NOMO-1 treated with dmso at 0.1 percent for 144 hours (cell line): ENCODE results near the gene TMEM161A.

Source experiments
- DNase-seq: peaks from one replicate; lab custom pipeline; 2025; ENCODE audit not compliant: unreplicated experiment; lab: John Stamatoyannopoulos, UW

TMEM161A gene

DNA sequence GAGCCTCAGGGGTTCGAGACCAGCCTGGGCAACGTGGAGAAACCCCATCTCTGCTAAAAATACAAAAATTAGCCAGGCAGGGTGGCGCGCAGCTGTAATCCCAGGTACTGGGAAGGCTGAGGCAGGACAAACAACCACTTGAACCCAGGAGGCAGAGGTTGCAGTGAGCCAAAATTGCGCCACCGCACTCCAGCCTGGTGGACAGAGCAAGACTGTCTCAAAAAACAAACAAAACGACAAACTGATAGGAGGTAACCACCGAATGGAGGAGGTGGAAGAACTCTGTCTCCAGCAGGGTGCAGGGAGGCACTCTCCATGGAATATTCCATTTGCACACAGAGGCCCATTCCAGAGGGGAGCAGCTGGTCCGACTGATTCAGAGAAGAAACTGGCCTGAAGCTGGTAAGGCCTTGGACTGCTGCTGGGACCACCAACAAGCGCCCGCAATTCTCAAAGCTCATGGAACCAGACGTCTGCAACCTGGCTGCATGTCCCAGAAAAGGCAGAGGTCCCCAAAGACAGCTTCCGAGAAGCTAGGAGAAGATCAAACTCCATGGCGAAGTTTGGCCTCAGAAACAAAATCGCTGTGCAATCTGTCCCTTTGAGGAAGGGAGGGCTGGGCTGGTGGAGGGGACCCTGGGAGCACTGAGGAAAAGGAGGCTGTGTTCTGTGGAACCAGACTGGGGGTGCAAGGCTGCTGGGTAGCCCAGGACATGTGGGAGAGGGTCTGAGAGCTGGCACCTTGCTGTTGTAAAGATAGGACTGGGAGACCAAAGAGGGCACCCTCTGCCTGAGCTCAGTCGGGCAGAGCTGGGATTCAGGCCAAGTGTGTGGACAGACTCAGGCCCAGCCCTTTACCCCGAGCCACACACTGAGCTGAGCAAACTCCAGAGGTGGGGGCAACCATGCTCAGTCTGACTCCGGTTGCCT, 39.3 kb downstream of the TMEM161A start:
- DNase-seq: no peak

DNA sequence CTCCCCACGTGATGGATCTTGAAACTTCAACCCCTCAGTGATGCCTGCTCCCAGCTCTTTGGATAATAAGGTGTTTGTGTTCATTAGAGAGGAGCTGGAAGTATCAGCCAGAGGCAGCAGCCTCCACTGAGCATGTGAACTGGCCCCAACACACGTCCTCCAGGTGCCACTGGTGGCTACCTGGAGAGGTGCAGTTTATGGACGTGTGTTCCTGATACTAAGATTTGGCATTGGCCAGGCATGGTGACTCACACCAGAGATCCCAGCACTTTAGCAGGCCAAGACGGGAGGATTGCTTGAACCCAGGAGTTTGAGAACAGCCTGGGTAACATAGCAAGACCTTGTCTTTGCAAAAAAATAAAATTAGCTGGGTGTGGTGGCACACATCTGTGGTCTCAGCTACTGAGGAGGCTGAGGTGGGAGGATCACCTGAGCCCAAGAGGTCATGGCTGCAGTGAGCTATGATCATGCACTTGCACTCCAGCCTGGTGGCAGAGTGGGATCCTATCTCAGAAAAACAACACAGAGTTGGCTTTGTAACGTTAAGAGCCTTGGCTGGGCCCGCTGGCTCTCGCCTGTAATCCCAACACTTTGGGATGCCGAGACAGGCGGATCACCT, 40.1 kb downstream of the TMEM161A start:
- DNase-seq: no peak

DNA sequence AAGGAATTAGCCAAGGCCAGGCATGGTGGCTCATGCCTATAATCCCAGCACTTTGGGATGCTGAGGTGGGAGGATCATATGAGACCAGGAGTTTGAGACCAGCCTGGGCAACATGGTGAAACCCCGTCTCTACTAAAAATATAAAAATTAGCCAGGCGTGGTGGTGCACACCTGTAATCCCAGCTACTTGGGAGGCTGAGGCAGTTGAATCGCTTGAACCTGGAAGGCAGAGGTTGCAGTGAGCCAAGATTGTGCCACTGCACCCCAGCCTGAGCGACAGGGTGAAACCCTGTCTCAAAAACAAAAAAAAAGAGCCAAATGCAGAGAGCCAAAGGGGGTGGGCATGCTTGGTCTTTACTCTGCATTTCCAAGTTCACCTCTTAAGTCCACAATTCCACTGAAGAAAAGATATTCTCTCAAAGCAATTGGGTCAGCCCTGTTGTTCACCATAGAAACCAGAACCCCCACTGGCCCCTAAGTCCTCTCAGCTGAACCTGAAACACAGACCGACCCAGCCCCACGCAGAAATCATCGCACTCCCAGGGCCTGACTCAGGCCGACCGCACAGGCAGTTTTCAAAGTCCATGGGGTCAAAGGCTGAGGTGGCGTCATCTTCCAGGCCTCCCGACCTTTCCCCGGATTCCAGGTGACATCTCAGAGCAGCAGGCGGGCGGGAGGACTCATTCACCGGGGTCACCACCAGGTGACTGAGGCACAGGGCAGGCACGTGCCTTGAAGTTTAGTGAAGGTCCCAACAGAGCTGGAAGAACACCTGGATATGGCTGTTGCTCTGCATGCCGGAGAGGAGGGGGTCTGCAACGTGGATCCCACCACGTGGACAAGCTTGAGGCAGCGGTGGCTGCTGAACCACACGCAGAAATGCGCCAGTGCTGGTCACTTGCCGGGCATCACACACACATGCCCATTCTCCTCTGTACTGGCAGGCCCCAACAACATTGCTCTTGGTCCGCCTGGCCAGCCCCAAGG, 41.3 kb downstream of the TMEM161A start:
- DNase-seq: no peak

DNA sequence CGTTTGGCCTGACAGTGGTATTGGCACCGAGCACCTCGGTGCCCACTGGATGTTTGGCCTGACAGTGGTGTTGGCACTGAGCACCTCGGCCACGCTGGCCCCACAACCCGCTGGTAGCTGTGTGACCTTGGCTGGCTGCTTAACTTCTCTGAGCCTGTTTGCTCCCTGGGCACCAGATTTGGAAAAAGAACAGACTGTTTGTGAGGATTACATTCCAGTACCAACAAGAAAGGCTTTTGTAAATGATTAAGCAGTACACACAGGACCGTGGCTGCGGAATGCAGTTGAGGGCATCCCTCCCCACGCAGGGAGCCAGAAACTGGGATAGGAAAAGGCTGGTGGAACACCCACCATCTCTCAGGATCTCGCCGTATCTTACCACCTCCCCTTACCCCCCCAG, 42.6 kb downstream of the TMEM161A start:
- DNase-seq: no peak

DNA sequence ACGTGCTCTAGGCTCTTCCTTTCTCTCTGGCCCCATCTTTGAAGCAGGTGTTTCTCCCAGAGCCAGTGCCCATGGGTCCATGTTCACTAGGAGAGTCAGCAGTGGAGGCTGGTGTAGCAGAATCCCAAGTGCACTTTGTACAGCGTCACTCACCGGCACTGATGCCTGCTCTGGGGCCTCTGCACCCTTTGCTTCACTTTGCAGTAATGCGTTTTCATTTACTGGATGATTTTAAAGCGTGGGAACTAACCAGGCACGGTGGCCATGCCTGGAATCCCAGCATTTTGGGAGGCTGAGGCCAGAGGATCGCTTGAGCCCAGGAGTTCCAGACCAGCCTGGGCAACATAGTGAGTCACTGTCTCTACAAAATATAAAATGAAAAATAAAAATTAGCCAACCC, 43.8 kb downstream of the TMEM161A start:
- DNase-seq: no peak

DNA sequence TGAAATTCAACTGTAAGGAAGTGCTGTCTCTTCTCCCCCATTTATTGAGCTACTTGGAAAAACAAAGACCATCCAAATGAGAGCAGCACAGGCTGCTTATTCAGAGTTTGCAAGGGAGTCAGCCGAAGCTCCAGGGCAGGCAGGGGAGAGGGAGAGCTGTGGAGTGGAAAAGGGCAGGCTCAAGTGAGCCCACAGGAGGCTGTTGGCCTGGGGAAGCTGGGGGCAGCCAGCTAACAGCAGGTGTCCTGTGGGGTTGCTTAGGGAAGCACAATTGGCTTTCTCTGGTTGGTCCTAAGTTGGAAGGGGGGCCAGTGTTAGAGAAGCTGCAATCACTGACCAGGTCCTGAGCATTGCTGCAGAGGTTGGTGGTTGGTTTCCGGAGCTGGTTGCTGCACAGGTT, 50.6 kb downstream of the TMEM161A start:
- no peak for DNase-seq

DNA sequence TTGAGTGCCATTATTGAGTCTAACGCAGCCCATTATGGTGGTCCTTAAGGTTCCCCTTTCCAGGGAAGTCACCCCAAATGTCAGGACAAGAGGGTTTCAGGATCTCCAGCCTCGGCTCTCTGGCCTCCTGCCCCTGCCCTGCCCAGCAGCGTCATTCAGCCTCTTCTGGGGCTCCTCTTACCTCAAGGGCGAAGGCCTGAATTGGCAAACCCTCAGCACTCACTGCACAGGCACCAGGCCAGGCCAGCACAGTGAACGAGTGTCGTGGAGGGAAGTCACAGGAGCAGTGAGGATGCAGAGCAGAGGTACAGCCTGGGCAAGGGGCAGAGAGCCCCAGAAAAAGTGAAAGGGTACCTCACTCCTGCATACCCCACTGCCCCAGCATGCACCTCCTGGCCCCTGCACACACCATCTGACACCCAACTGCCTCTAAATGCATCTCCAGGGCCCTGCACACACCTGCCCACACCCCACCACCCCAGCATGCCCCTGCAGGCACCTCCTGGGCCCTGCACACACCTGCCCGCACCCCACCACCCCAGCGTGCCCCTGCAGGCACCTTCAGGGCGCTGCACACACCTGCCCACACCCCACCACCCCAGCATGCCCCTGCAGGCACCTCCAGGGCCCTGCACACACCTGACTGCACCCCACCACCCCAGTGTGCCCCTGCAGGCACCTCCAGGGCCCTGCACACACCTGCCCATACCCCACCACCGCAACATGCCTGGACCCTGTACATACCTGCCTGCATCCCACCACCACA, 54.7 kb downstream of the TMEM161A start:
- DNase-seq: no peak

DNA sequence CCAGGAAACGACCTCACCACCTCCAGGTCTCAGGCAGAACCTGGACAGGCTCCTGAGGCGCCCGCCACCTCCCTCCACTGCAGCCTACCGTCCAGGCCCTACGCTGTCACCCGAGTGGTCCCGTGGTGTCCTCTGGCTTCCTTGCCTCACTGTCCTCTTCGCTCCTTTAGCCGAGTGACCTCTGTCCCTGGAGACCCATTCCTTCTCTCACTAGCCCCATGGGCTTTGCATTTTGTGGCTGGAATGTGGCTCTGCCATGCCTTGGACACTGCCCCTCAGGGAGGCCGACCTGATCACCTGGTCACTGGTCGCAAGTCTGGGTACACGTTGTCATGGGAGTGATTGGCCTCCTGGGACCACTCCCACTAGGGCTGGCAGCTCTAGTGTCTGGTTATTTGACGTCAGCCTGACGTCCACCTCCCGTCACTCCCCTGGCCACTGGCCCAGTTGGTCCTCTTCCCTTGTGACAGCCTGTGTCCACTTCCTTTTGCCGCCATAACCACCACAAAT, 56.6 kb downstream of the TMEM161A start:
- DNase-seq: no peak

DNA sequence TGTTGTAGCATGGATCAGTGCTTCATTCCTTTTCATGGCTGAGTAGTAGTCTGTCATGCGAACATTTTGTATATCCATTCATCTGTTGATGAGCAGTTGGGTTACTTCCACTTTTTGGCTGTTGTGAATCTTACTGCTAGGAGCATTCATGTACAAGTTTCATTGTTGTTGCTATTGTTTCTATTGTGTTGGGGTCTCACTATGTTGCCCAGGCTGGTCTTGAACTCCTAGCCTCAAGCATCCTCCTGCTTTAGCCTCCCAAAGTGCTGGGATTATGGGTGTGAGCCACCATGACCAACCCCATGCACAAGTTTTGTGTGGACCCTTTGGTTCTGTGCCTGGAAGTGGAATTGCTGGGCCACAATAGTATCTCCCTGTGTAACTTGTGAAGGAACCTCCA, 58.7 kb downstream of the TMEM161A start:
- DNase-seq: no peak

DNA sequence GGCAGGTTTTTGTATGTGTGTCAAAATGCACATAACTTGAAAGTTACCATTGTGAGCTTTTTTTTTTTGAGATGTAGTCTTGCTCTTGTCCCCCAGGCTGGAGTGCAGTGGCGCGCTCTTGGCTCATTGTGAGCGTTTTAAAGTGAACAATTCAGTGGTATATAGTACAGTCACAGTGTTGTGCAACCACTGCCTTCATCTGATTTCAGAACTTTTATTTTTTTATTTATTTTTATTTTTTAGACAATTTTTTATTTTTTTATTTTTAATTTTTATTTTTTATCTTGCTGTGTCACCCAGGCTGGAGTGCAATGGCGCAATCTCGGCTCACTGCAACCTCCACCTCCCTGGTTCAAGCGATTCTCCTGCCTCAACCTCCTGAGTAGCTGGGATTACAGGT, 59.5 kb downstream of the TMEM161A start:
- no peak for DNase-seq

DNA sequence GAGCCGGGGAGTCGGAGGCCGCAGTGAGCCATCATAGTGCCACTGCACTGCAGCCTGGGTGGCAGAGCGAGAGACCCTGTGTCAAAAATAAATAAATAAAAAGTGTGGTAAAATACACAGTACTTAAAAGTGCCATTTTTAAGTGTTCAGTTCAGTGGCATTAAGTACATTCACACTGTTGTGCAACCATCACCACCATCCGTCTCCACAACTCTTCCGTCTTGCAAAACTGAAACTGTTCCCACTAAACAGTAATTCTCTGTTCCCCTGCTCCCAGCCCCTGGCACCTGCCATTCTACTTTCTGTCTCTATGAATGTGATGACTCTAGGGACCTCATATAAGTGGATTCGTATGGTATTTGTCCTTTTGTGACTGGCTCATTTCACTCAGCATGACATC, 61.2 kb downstream of the TMEM161A start:
- DNase-seq: peak; percentile 70

DNA sequence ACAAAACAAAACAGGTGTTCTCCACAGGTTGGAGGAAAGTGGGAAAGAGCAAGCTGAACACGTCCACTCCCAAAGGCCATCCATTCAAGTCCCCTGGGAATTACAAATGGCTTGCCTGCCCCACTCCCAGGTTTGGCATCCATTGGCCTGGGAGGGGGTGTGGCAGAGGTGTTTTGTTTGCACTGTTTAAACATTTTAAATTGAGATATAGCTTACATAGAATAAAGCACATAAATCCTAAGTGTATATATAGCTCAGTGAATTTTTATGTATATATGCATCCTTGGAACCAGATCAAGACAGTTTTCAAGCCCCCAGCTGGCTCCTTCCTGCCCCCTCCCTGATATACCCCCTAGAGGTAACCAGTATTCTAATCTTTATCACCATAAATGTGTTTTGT, 61.8 kb downstream of the TMEM161A start:
- DNase-seq: no peak

DNA sequence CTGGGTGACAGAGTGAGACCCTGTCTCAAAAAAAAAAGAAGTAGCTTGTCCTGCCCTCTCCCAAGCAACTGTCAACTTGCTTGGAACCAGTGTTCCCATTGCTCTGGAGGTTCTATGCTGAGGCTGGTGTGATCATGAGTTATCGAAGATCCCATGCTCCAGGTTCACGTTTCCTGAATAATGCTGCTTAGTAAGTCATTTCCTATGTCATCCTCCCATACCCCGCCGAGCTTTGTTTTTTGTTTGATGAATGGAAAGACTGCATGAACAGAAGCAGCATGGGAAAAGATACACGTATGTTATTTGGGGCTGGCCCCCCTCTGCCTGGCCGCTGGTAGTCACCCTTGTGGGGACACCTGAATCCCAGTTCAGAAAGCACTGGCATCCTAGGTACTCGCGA, 63.2 kb downstream of the TMEM161A start:
- DNase-seq: no peak

DNA sequence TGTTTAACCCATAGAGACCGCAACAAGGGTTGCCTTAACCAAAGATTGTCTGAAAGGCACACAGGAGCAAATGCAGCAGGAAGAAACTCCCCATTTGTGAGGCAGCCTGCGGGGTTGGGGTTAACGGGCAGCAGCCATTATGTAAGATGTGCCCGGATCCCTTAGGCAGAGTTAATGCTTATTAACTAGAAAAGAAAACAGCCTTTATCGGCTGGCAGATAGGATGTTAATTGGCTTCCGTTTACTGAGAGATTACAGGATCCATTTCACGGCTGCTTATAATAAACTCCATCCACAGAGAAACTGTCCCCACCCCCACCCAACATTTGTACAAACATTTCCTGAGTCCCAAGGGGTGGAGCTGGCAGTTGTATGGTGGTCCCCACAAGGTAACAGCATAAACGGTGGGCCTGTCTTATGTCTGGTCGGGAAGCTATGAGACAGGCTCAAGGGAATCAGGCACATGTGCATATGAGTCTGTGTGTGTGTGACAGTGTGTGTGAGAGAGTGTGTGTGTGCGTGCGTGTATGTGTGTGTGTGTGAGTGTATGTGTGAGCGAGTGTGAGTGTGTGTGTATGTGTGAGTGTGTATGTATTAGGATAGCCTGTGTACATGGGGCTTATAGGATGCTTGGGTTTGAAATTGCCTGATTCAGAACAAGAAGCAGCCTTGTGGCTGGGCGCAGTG, 63.9 kb downstream of the TMEM161A start:
- no peak for DNase-seq

DNA sequence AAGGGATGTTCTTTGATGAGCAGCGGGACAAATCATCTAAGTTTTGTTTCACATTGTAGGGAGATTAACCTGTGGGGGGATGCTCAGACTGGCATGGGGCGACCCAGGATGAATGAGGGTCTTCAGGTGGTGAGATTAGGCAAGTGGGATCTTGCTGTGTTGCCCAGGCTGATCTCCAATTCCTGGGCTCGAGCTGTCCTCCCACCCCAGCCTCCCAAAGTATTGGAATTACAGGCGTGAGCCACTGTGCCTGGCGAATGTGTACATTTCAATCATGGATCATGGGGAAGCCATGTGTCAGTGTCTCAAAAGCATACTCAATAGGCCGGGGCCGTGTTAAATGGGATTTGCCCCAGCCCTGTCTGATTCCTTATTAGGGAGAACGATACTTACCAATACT, 66.4 kb downstream of the TMEM161A start:
- DNase-seq: no peak
